Stimulated activated CD8-positive, alpha-beta memory T cell treated with anti-CD3 and anti-CD28 coated beads, Interleukin-4, amount 100 ng/mL, for 24 hours (primary cell): ENCODE data around the gene UVSSA.
"Not testable (repeated sequence)": the region's sequence is repeated elsewhere in the genome, so short reads cannot be mapped to it uniquely, and the experiment has no call there.

Experiments
- DNase-seq: peaks from one replicate; pipeline ENCODE4 v3.0.0-alpha.2; 2020; ENCODE audit warnings: low read depth

Gene UVSSA

GRCh38 chr4:1364217-1364616 lies 17.2 kb downstream of the UVSSA start:
- DNase-seq = no peak

- no peak for DNase-seq
Measured at GRCh38 chr4:1364748-1365147, 17.7 kb downstream of the UVSSA start.

- DNase-seq = no peak
Measured at GRCh38 chr4:1365271-1366178, 18.5 kb downstream of the UVSSA start.

- no peak for DNase-seq
Measured at GRCh38 chr4:1366371-1367229, 19.6 kb downstream of the UVSSA start.

- DNase-seq = no peak
Measured at GRCh38 chr4:1367230-1367935, 20.4 kb downstream of the UVSSA start.

GRCh38 chr4:1367936-1368289 lies 20.9 kb downstream of the UVSSA start:
- no peak for DNase-seq

GRCh38 chr4:1368421-1369090 lies 21.5 kb downstream of the UVSSA start:
- no peak for DNase-seq

GRCh38 chr4:1369091-1369450 lies 22.1 kb downstream of the UVSSA start:
- no peak for DNase-seq

- no peak for DNase-seq
Measured at GRCh38 chr4:1369479-1370079, 22.6 kb downstream of the UVSSA start.

GRCh38 chr4:1370321-1371124 lies 23.5 kb downstream of the UVSSA start:
- no peak for DNase-seq

GRCh38 chr4:1371176-1372165 lies 24.5 kb downstream of the UVSSA start:
- no peak for DNase-seq

- DNase-seq = not testable (repeated sequence)
Measured at GRCh38 chr4:1372576-1372975, 25.6 kb downstream of the UVSSA start.

GRCh38 chr4:1373892-1374705 lies 27.1 kb downstream of the UVSSA start:
- DNase-seq = no peak

GRCh38 chr4:1374706-1375045 lies 27.7 kb downstream of the UVSSA start:
- no peak for DNase-seq

GRCh38 chr4:1375051-1375721 lies 28.2 kb downstream of the UVSSA start:
- DNase-seq = no peak

GRCh38 chr4:1375761-1376322 lies 28.8 kb downstream of the UVSSA start:
- DNase-seq = no peak

- DNase-seq = no peak
Measured at GRCh38 chr4:1376391-1376840, 29.4 kb downstream of the UVSSA start.
